HFF-Myc (cell line): ENCODE results near the gene FOXN3.
A peak's percentile ranks its signal among the peaks of the same experiment; 100 is the strongest.

Source experiments
- DNase-seq: peaks from one replicate; pipeline ENCODE4 v3.0.0-alpha.2; 2011; ENCODE audit warnings: low read depth; ENCODE audit errors: extremely low read depth
- H3K4me3 ChIP-seq: replicated peaks from 2 replicates; pipeline ENCODE4 v1.5.1; 2011; ENCODE audit warnings: low read depth, mild to moderate bottlenecking, control low read depth, low read length
- TF ChIP-seq, protein P1 (sequence below): IDR thresholded peaks from 2 replicates; pipeline ENCODE4 v1.5.1; 2012; ENCODE audit warnings: mild to moderate bottlenecking, low read depth, low read length, control low read depth; ENCODE audit errors: missing control alignments

FOXN3 gene

DNA sequence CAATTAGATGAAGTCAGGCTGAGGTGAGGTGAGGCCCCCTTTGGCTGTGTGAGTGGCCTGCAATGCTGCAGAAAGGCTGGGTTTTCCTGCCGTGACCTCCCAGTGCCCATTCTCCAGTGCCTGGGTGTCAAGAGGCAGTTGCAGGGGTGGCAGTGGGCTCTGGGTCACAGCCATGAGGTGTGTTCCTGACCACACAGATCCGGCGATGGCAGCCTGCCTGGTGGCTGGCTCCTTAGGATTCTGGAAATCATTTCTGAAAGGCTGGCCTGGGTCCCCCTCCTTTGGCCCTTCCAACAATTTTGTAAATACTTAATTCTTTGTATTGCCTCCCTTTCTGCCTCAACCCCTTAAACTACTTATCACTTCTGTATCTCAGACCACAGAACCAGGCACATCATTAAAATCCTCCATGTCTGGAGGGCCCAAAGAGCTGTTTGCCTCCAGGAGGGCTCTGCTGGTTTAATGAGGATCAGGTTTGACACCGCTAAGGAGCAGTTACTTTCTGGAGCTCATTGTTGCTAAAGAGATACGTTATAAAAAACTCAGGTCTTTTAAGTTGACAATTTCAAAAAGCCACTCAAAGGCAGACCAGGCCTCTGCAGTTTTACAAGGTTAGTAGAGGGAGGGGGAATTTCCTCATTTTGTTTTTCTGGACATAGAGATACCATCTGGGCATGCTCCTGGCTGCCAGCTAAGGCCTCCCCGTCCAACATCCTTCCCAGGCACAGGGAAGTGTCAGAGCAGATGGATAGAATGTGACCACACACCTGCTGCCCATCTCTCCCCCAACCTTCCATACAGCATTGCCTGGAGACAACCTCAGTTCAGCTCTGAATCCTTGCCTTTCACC lies 204.4 kb downstream of the FOXN3 start:
- DNase-seq, result no peak
- TF ChIP-seq, protein P1, sequence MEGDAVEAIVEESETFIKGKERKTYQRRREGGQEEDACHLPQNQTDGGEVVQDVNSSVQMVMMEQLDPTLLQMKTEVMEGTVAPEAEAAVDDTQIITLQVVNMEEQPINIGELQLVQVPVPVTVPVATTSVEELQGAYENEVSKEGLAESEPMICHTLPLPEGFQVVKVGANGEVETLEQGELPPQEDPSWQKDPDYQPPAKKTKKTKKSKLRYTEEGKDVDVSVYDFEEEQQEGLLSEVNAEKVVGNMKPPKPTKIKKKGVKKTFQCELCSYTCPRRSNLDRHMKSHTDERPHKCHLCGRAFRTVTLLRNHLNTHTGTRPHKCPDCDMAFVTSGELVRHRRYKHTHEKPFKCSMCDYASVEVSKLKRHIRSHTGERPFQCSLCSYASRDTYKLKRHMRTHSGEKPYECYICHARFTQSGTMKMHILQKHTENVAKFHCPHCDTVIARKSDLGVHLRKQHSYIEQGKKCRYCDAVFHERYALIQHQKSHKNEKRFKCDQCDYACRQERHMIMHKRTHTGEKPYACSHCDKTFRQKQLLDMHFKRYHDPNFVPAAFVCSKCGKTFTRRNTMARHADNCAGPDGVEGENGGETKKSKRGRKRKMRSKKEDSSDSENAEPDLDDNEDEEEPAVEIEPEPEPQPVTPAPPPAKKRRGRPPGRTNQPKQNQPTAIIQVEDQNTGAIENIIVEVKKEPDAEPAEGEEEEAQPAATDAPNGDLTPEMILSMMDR, result no peak
- no peak overlapping the region for H3K4me3 ChIP-seq

DNA sequence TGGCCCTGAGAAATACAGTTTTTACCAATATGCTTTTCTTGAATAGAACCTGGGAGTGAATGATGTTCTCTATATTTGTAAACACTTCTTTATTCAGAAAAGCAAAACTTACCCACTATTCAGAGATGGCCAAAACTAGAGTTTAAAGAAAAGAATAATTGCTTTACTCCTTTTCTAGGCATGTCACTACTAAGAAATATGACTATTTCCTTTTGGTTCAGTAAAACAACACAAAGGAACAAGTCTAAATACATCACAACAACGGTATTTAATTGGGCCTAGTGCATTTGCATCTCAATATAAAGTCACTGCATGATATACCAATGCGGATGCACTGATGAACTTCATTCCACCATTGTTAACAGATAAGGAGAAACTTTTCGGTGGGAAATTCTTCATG lies 207.5 kb downstream of the FOXN3 start:
- TF ChIP-seq, protein P1, result no peak
- DNase-seq, result no peak
- H3K4me3 ChIP-seq, result no peak overlapping the region

DNA sequence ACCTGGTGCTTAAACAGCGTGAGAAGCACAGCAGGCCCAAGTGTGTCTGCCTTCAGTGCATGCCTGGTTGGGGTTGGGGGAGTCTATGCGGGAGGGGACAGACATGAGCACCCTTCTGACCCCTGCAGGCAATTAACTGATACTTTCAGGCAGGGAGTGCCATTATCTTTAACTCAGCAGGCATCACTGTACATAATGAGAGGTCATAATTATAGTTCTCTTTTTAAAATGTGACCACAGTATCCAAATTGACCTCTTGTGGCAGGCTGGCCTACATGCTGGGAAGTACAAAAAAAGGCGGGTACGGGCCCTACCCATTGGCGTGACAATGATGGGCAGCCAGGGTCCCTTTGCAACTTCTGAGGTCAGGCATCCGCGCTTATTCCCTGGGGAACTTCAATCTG lies 209.1 kb downstream of the FOXN3 start:
- no peak overlapping the region for H3K4me3 ChIP-seq
- TF ChIP-seq, protein P1, result no peak
- no peak for DNase-seq

DNA sequence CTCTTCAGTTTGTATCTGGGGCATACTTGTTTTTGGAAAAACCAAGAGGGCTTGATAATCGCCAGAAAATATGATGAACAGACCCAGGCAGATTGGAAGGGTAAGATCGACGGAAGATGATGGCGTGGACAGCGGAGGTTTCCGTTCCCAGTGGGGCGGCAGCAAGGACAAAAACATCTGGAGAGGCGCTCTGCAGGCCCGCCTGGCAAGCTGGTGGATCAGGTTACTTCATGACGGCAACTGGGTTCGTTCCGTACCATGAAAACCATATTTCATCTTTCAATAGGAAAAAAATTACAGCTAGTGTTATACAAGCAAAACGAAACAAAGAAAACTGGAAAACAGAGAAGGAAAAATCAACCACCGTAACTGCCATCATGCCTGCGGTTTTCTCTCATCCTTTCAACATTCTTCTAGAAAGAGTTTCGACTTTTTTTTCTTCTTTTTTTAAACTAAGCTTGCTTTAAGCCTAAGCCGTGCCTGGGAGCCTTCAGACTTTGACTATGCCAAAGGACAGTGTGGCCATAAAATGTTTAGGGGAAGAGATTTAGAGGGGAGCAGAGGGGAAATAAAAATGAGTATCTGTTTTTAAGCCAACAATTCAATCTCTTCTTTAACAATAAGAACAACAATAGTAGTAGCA lies 210.5 kb downstream of the FOXN3 start:
- TF ChIP-seq, protein P1, result no peak
- no peak for DNase-seq
- no peak overlapping the region for H3K4me3 ChIP-seq

DNA sequence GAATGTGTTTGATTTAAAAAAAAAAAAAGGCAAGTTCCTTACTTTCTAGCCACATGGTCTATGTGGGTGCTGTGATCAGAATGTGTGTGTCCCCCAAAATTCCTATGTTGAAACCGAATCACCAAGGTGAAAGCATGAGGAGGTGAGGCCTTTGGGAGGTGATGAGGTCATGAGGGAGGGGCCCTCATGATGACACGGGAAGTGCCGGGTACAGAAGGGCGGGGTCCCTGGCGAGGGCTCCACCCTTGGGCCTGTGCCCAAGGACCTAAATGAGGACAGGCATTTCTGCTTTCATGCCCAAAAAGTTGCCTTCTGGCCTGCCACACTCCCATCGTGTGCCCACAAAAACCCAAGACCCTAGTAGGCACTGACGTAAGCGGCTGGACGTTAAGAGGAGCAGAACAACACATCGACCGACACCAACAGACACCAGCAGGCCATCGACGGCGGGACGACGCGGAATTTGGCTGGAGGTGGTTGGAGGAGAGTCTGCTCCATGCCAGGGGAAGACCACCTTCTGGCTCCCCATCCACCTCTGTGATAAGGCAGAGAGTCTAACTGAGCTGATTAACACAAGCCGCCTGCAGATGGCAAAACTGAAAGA lies 211.8 kb downstream of the FOXN3 start:
- TF ChIP-seq, protein P1, result no peak
- DNase-seq, result no peak
- no peak overlapping the region for H3K4me3 ChIP-seq

DNA sequence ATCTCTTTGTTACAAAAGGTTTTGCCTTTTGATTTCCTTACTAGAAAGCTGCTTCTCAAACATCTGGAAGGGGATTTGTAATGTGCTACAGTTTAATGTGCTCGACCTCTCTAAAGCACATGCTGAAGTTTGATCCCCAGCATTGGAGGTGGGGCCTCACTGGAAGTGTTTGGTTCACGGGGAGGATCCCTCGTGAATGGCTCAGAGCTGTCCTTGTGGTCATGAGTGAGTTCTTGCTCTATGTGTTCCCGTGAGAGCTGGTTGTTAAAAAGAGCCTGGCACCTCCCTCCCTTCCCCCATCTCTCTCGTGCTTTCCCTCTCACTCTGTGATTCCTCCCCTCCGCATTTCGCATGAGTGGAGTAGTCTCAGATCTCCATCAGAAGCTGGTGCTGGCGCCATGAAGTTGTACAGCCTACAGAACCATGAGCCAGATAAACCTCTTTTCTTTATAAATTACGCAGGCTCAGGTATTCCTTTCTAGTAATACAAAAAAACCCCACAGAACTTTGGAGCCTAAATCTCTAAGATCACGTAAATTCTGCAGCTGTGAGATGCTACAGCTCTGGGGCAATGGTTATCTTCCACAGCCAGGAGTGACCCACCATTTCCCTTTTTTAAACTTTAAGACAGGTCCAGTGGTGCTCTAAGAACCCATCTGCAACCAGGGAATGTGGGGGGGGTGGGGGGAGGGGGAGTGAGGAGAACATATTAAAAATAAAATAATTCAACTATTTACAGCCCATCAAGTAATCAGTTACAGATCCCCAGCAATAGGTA lies 214.4 kb downstream of the FOXN3 start:
- TF ChIP-seq, protein P1, result no peak
- H3K4me3 ChIP-seq, result no peak overlapping the region
- DNase-seq, result peak; percentile 11
